Transverse colon (tissue), 4 donors: Measurements from ENCODE around the gene ZNF384.

Source experiments
- POLR2AphosphoS5 ChIP-seq, 3 donors: sonication (generic); formaldehyde crosslinking; IDR thresholded peaks; one replicate each; pipeline ENCODE4 v1.6.1; 2016; ENCODE audit warnings: antibody characterized with exemption in 3 of 3
- TF ChIP-seq, protein P1 (sequence below), 5 experiments: fragments of 200-600 bp in 3 of 5; fragments of 450-650 bp in 2 of 5; sonication (generic) in 3 of 5; IDR thresholded peaks; 1 replicate in 2 of 5; 2 replicates in 3 of 5; pipeline ENCODE4 v1.5.1; 2016 to 2017; ENCODE audit warnings: antibody characterized with exemption in 5 of 5, inconsistent platforms in 3 of 5, mild to moderate bottlenecking in 2 of 5, moderate library complexity in 1 of 5

GRCh38 chr12:6697584-6698351, 8.6 kb upstream of the ZNF384 start:
- TF ChIP-seq POLR2AphosphoS5 (IDR thresholded peaks at IDR 0.05) = no peak
- TF ChIP-seq, protein P1, sequence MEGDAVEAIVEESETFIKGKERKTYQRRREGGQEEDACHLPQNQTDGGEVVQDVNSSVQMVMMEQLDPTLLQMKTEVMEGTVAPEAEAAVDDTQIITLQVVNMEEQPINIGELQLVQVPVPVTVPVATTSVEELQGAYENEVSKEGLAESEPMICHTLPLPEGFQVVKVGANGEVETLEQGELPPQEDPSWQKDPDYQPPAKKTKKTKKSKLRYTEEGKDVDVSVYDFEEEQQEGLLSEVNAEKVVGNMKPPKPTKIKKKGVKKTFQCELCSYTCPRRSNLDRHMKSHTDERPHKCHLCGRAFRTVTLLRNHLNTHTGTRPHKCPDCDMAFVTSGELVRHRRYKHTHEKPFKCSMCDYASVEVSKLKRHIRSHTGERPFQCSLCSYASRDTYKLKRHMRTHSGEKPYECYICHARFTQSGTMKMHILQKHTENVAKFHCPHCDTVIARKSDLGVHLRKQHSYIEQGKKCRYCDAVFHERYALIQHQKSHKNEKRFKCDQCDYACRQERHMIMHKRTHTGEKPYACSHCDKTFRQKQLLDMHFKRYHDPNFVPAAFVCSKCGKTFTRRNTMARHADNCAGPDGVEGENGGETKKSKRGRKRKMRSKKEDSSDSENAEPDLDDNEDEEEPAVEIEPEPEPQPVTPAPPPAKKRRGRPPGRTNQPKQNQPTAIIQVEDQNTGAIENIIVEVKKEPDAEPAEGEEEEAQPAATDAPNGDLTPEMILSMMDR (IDR thresholded peaks at IDR 0.05) = peak in 4 of 5 experiments; percentile 25 to 46 (median 36)
